ENCODE data around the gene ZNF799. TPM values are rescaled to one million over a fixed set of nuclear protein-coding genes. Genes with fewer than 3 reads are reported as not detected.

ZNF799 gene
- total and polyA plus RNA-seq, 2 experiments from 2014 or later, result 2.6 to 4.9 TPM

- Histone ChIP-seq H3K4me1 (ENCODE audit: insufficient read depth) (no peaks in the 10 kb centered on the region), H3K27me3 (no peaks in the 10 kb centered on the region), H2AFZ (no peak overlapping the region), H3K4me2 (no peak overlapping the region), H3K9me3 (ENCODE audit: low read depth) (peaks cover 50% of the 10 kb centered on the region), H3K79me2 (no peaks in the 10 kb centered on the region), H3K27ac (no peak overlapping the region), H3K4me3 (no peak overlapping the region), H3K9me2 (replicated peaks; ENCODE audit: insufficient read depth) (no peaks in the 10 kb centered on the region), H4K20me1 (ENCODE audit: insufficient read depth, poor library complexity, severe bottlenecking) (no peaks in the 10 kb centered on the region), H3K36me3 (replicated peaks; ENCODE audit: insufficient read depth, low read depth) (peaks cover 7% of the 10 kb centered on the region)
- 98% methylated on average over 8 of the region's 8 CpGs for WGBS (ENCODE audit: low lambda C conversion rate, missing lambda C conversion rate)
- TF ChIP-seq CTCF (IDR thresholded peaks at IDR 0.05; ENCODE audit: poor library complexity) (no peak), EZH2 (IDR thresholded peaks at IDR 0.05; ENCODE audit: borderline replicate concordance) (no peak), EZH2phosphoT487 (IDR thresholded peaks at IDR 0.05; ENCODE audit: low read depth, severe bottlenecking, unreplicated experiment) (no peak)
- DNase-seq (ENCODE audit: low spot score), result no peak
These were observed 50.7 kb downstream of the ZNF799 start for GRCh38 chr19:12350185-12350889.

- Histone ChIP-seq H3K4me2 (no peak overlapping the region), H3K27me3 (no peaks in the 10 kb centered on the region), H3K27ac (no peak overlapping the region), H3K4me1 (ENCODE audit: insufficient read depth) (no peaks in the 10 kb centered on the region), H3K36me3 (replicated peaks; ENCODE audit: insufficient read depth, low read depth) (peaks cover 5% of the 10 kb centered on the region), H3K4me3 (no peak overlapping the region), H3K79me2 (no peaks in the 10 kb centered on the region), H3K9me2 (replicated peaks; ENCODE audit: insufficient read depth) (no peaks in the 10 kb centered on the region), H4K20me1 (ENCODE audit: insufficient read depth, poor library complexity, severe bottlenecking) (no peaks in the 10 kb centered on the region), H2AFZ (no peak overlapping the region), H3K9me3 (ENCODE audit: low read depth) (peaks cover 44% of the 10 kb centered on the region)
- no peak for DNase-seq (ENCODE audit: low spot score)
- TF ChIP-seq EZH2 (IDR thresholded peaks at IDR 0.05; ENCODE audit: borderline replicate concordance) (no peak), CTCF (IDR thresholded peaks at IDR 0.05; ENCODE audit: poor library complexity) (no peak), EZH2phosphoT487 (IDR thresholded peaks at IDR 0.05; ENCODE audit: low read depth, severe bottlenecking, unreplicated experiment) (no peak)
- 81% methylated on average over 2 of the region's 2 CpGs for WGBS (ENCODE audit: low lambda C conversion rate, missing lambda C conversion rate)
These were observed 54.2 kb downstream of the ZNF799 start for GRCh38 chr19:12346896-12347295.

- H3K27me3 ChIP-seq, result no peaks in the 10 kb centered on the region
- H3K27ac ChIP-seq, result no peak overlapping the region
- H2AFZ ChIP-seq, result no peak overlapping the region
- H3K9me3 ChIP-seq (ENCODE audit: low read depth), result peaks cover 28% of the 10 kb centered on the region
- 94% methylated on average over 1 of the region's 1 CpG for WGBS (ENCODE audit: low lambda C conversion rate, missing lambda C conversion rate)
- no peak overlapping the region for H3K4me3 ChIP-seq
- H3K36me3 ChIP-seq (replicated peaks; ENCODE audit: insufficient read depth, low read depth), result no peaks in the 10 kb centered on the region
- H3K9me2 ChIP-seq (replicated peaks; ENCODE audit: insufficient read depth), result no peaks in the 10 kb centered on the region
- H3K4me2 ChIP-seq, result no peak overlapping the region
- no peak for TF ChIP-seq EZH2 (IDR thresholded peaks at IDR 0.05; ENCODE audit: borderline replicate concordance)
- no peak for TF ChIP-seq CTCF (IDR thresholded peaks at IDR 0.05; ENCODE audit: poor library complexity)
- TF ChIP-seq EZH2phosphoT487 (IDR thresholded peaks at IDR 0.05; ENCODE audit: low read depth, severe bottlenecking, unreplicated experiment), result no peak
- H4K20me1 ChIP-seq (ENCODE audit: insufficient read depth, poor library complexity, severe bottlenecking), result no peaks in the 10 kb centered on the region
- H3K4me1 ChIP-seq (ENCODE audit: insufficient read depth), result no peaks in the 10 kb centered on the region
- H3K79me2 ChIP-seq, result no peaks in the 10 kb centered on the region
- no peak for DNase-seq (ENCODE audit: low spot score)
These were observed 55.9 kb downstream of the ZNF799 start for GRCh38 chr19:12345197-12345596.

Small RNAs within 50 kb of the gene (small RNA-seq; reads per million reads assigned to genes)
- gene RPS29P23, result not detected

Other genes with a start within 250 kb of the ZNF799 start
- gene ZNF625, start 244.5 kb downstream of the ZNF799 start, total RNA-seq, result 9.7 and 10.3 TPM in 2 replicates
- 1.8 and 2.3 TPM in 2 replicates for gene ZNF625, start 244.5 kb downstream of the ZNF799 start, polyA plus RNA-seq
- gene ZNF136, start 238.2 kb downstream of the ZNF799 start, total RNA-seq, result 9.2 and 10.0 TPM in 2 replicates
- gene ZNF136, start 238.2 kb downstream of the ZNF799 start, polyA plus RNA-seq, result 5.3 and 7.1 TPM in 2 replicates
- gene ZNF44, start 106.4 kb downstream of the ZNF799 start, total RNA-seq, result 10.9 and 11.7 TPM in 2 replicates
- 9.9 and 10.0 TPM in 2 replicates for gene ZNF44, start 106.4 kb downstream of the ZNF799 start, polyA plus RNA-seq
- gene ZNF563, start 67.6 kb downstream of the ZNF799 start, total RNA-seq, result 4.0 and 5.7 TPM in 2 replicates
- gene ZNF563, start 67.6 kb downstream of the ZNF799 start, polyA plus RNA-seq, result 6.8 and 9.7 TPM in 2 replicates
- gene ZNF442, start 35.6 kb downstream of the ZNF799 start, total RNA-seq, result 3.6 and 5.9 TPM in 2 replicates
- 1.3 and 4.4 TPM in 2 replicates for gene ZNF442, start 35.6 kb downstream of the ZNF799 start, polyA plus RNA-seq
- gene ZNF443, start 39.8 kb upstream of the ZNF799 start, total RNA-seq, result 6.0 and 7.5 TPM in 2 replicates
- 1.9 and 3.2 TPM in 2 replicates for gene ZNF443, start 39.8 kb upstream of the ZNF799 start, polyA plus RNA-seq
- gene ZNF709, start 83.5 kb upstream of the ZNF799 start, total RNA-seq, result 2.2 and 4.0 TPM in 2 replicates
- gene ZNF709, start 83.5 kb upstream of the ZNF799 start, polyA plus RNA-seq, result 0.63 and 1.0 TPM in 2 replicates
- 9.2 and 10.7 TPM in 2 replicates for gene ZNF564, start 150.2 kb upstream of the ZNF799 start, total RNA-seq
- 5.0 and 6.1 TPM in 2 replicates for gene ZNF564, start 150.2 kb upstream of the ZNF799 start, polyA plus RNA-seq
- 7.8 and 8.1 TPM in 2 replicates for gene ZNF490, start 209.5 kb upstream of the ZNF799 start, total RNA-seq
- gene ZNF490, start 209.5 kb upstream of the ZNF799 start, polyA plus RNA-seq, result 1.8 and 2.3 TPM in 2 replicates
- gene ZNF791, start 209.6 kb upstream of the ZNF799 start, total RNA-seq, result 16.1 and 16.2 TPM in 2 replicates
- gene ZNF791, start 209.6 kb upstream of the ZNF799 start, polyA plus RNA-seq, result 11.5 and 16.6 TPM in 2 replicates